Prostate gland (tissue), 2 donors: ENCODE data around the gene CYTH1.

Experiments
- POLR2A ChIP-seq: fragments of 450-650 bp; IDR thresholded peaks from one replicate; pipeline ENCODE4 v1.6.1; 2016; ENCODE audit warnings: antibody characterized with exemption, mild to moderate bottlenecking
- TF ChIP-seq, protein P1 (sequence below), 4 experiments: fragments of 200-600 bp in 2 of 4; fragments of 450-650 bp in 2 of 4; sonication (generic) in 2 of 4; IDR thresholded peaks; 1 replicate in 3 of 4; 2 replicates in 1 of 4; pipeline ENCODE4 v1.5.1; 2016 to 2019; ENCODE audit warnings: antibody characterized with exemption in 4 of 4, mild to moderate bottlenecking in 2 of 4, moderate library complexity in 2 of 4

- TF ChIP-seq, protein P1, sequence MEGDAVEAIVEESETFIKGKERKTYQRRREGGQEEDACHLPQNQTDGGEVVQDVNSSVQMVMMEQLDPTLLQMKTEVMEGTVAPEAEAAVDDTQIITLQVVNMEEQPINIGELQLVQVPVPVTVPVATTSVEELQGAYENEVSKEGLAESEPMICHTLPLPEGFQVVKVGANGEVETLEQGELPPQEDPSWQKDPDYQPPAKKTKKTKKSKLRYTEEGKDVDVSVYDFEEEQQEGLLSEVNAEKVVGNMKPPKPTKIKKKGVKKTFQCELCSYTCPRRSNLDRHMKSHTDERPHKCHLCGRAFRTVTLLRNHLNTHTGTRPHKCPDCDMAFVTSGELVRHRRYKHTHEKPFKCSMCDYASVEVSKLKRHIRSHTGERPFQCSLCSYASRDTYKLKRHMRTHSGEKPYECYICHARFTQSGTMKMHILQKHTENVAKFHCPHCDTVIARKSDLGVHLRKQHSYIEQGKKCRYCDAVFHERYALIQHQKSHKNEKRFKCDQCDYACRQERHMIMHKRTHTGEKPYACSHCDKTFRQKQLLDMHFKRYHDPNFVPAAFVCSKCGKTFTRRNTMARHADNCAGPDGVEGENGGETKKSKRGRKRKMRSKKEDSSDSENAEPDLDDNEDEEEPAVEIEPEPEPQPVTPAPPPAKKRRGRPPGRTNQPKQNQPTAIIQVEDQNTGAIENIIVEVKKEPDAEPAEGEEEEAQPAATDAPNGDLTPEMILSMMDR (IDR thresholded peaks at IDR 0.05): no peak
- TF ChIP-seq POLR2A: no peak
These were observed 144.2 kb downstream of the CYTH1 start for GRCh38 chr17:78637643-78638420.
